H7 (cell line): ENCODE data around the gene RPL27A. TPM values are rescaled to one million over a fixed set of nuclear protein-coding genes. Genes with fewer than 3 reads are reported as not detected.
A peak's percentile ranks its signal among the peaks of the same experiment; 100 is the strongest.

Experiments used
- DNase-seq: peaks from one replicate; pipeline ENCODE4 v3.0.0; 2012
- H3K27me3 ChIP-seq: 2 replicates; pipeline ENCODE4 v1.6.0; 2011; ENCODE audit warnings: mild to moderate bottlenecking, low read length; ENCODE audit not compliant: control insufficient read depth, insufficient read depth
- H3K36me3 ChIP-seq: replicated peaks from 2 replicates; pipeline ENCODE4 v1.5.1; 2011; ENCODE audit warnings: low read length; ENCODE audit not compliant: control insufficient read depth, insufficient read depth
- H3K4me3 ChIP-seq: 2 replicates; pipeline ENCODE4 v1.5.1; 2011; ENCODE audit warnings: low read depth, mild to moderate bottlenecking, control low read depth, low read length, moderate library complexity; ENCODE audit not compliant: insufficient read depth
- total RNA-seq: library from RNA; depleted of rRNA; stranded (reverse); fragments of >200 nt; shearing (Covaris generic); gene quantifications from 2 replicates; pipeline ENCODE4 v1.2.3, GENCODE V29; 2014; rRNA removed

RPL27A gene
- total RNA-seq, 1 experiment from 2014 or later = 901 TPM

GRCh38 chr11:8729837-8730696 is 47.5 kb downstream of the RPL27A start:
- no peaks in the 10 kb centered on the region; the same call in 1 of the 2 replicates for H3K36me3 ChIP-seq
- no peaks in the 10 kb centered on the region for H3K27me3 ChIP-seq
- H3K4me3 ChIP-seq = no peak overlapping the region
- DNase-seq = peak; percentile 78

GRCh38 chr11:8730697-8731020 is 48.1 kb downstream of the RPL27A start:
- H3K27me3 ChIP-seq = no peaks in the 10 kb centered on the region
- H3K36me3 ChIP-seq = no peaks in the 10 kb centered on the region; the same call in 1 of the 2 replicates
- DNase-seq = no peak
- H3K4me3 ChIP-seq = no peak overlapping the region

GRCh38 chr11:8731647-8732323 is 49.2 kb downstream of the RPL27A start:
- DNase-seq = no peak
- no peak overlapping the region for H3K4me3 ChIP-seq
- H3K27me3 ChIP-seq = no peaks in the 10 kb centered on the region
- no peaks in the 10 kb centered on the region for H3K36me3 ChIP-seq

GRCh38 chr11:8732324-8732670 is 49.7 kb downstream of the RPL27A start:
- no peaks in the 10 kb centered on the region for H3K36me3 ChIP-seq
- no peak for DNase-seq
- no peaks in the 10 kb centered on the region for H3K27me3 ChIP-seq
- H3K4me3 ChIP-seq = no peak overlapping the region

GRCh38 chr11:8732748-8733241 is 50.2 kb downstream of the RPL27A start:
- H3K27me3 ChIP-seq = no peaks in the 10 kb centered on the region
- H3K4me3 ChIP-seq = no peak overlapping the region
- H3K36me3 ChIP-seq = no peaks in the 10 kb centered on the region
- DNase-seq = no peak

- no peak overlapping the region for H3K4me3 ChIP-seq
- no peak for DNase-seq
- H3K36me3 ChIP-seq = no peaks in the 10 kb centered on the region
- H3K27me3 ChIP-seq = no peaks in the 10 kb centered on the region
Observed at GRCh38 chr11:8733852-8734251, 51.3 kb downstream of the RPL27A start.

GRCh38 chr11:8735094-8735493 is 52.5 kb downstream of the RPL27A start:
- H3K36me3 ChIP-seq = no peaks in the 10 kb centered on the region
- no peaks in the 10 kb centered on the region for H3K27me3 ChIP-seq
- no peak overlapping the region for H3K4me3 ChIP-seq
- DNase-seq = no peak

- DNase-seq = no peak
- H3K36me3 ChIP-seq = no peaks in the 10 kb centered on the region
- no peak overlapping the region for H3K4me3 ChIP-seq
- H3K27me3 ChIP-seq = no peaks in the 10 kb centered on the region
Observed at GRCh38 chr11:8739309-8739793, 56.8 kb downstream of the RPL27A start.

Other genes with a start within 250 kb of the RPL27A start
- gene STK33, start 88.6 kb upstream of the RPL27A start, total RNA-seq = 10.6 and 11.3 TPM in 2 replicates
- gene TRIM66, start 127 bp upstream of the RPL27A start, total RNA-seq = 0.83 and 0.96 TPM in 2 replicates
- 41.8 and 50.3 TPM in 2 replicates for gene AKIP1, start 228.4 kb downstream of the RPL27A start, total RNA-seq